Measurements from ENCODE around the gene CDH20. TPM values are rescaled to one million over a fixed set of nuclear protein-coding genes. Genes with fewer than 3 reads are reported as not detected.

The CDH20 gene
- total RNA-seq, 1 donor, result not detected

- TF ChIP-seq CTCF (IDR thresholded peaks at IDR 0.05; ENCODE audit: extremely low read depth, low read depth, low read length), result peak; percentile 3
- H4K20me1 ChIP-seq (ENCODE audit: insufficient read depth, low read length), result no peaks in the 10 kb centered on the region
- peak overlapping the region; percentile 91 for H3K4me2 ChIP-seq (ENCODE audit: insufficient read depth, low read length)
- peak overlapping the region; percentile 73 for H3K4me3 ChIP-seq (ENCODE audit: insufficient read depth, low read length)
- no peaks in the 10 kb centered on the region for H3K79me2 ChIP-seq (ENCODE audit: insufficient read depth, low read length)
- DNase-seq (ENCODE audit: insufficient read length, low spot score, missing footprints), result no peak
- H3K9me3 ChIP-seq (ENCODE audit: low read depth, low read length), result no peaks in the 10 kb centered on the region
- H3K36me3 ChIP-seq (ENCODE audit: insufficient read depth, low read length), result no peaks in the 10 kb centered on the region
- no peaks in the 10 kb centered on the region for H3K27me3 ChIP-seq (ENCODE audit: insufficient read depth, low read length)
- H2AFZ ChIP-seq (ENCODE audit: low read length), result peak overlapping the region; percentile 74
- H3K27ac ChIP-seq (ENCODE audit: low read depth, low read length), result no peak overlapping the region
- peaks cover 3% of the 10 kb centered on the region for H3K4me1 ChIP-seq (ENCODE audit: insufficient read depth, low read length)
These were observed 249.0 kb downstream of the CDH20 start for GRCh38 chr18:61582202-61582710.

- no peaks in the 10 kb centered on the region for H3K27me3 ChIP-seq (ENCODE audit: insufficient read depth, low read length)
- no peak overlapping the region for H3K4me3 ChIP-seq (ENCODE audit: insufficient read depth, low read length)
- no peaks in the 10 kb centered on the region for H3K9me3 ChIP-seq (ENCODE audit: low read depth, low read length)
- TF ChIP-seq CTCF (IDR thresholded peaks at IDR 0.05; ENCODE audit: extremely low read depth, low read depth, low read length), result no peak
- H4K20me1 ChIP-seq (ENCODE audit: insufficient read depth, low read length), result no peaks in the 10 kb centered on the region
- H3K79me2 ChIP-seq (ENCODE audit: insufficient read depth, low read length), result no peaks in the 10 kb centered on the region
- no peaks in the 10 kb centered on the region for H3K36me3 ChIP-seq (ENCODE audit: insufficient read depth, low read length)
- DNase-seq (ENCODE audit: insufficient read length, low spot score, missing footprints), result no peak
- peaks cover 7% of the 10 kb centered on the region for H3K4me1 ChIP-seq (ENCODE audit: insufficient read depth, low read length)
- no peak overlapping the region for H2AFZ ChIP-seq (ENCODE audit: low read length)
- H3K4me2 ChIP-seq (ENCODE audit: insufficient read depth, low read length), result no peak overlapping the region
- no peak overlapping the region for H3K27ac ChIP-seq (ENCODE audit: low read depth, low read length)
These were observed 250.3 kb downstream of the CDH20 start for GRCh38 chr18:61583548-61583947.

- no peaks in the 10 kb centered on the region for H3K9me3 ChIP-seq (ENCODE audit: low read depth, low read length)
- DNase-seq (ENCODE audit: insufficient read length, low spot score, missing footprints), result peak; percentile 58
- no peaks in the 10 kb centered on the region for H4K20me1 ChIP-seq (ENCODE audit: insufficient read depth, low read length)
- H3K4me2 ChIP-seq (ENCODE audit: insufficient read depth, low read length), result no peak overlapping the region
- TF ChIP-seq CTCF (IDR thresholded peaks at IDR 0.05; ENCODE audit: extremely low read depth, low read depth, low read length), result no peak
- H3K79me2 ChIP-seq (ENCODE audit: insufficient read depth, low read length), result no peaks in the 10 kb centered on the region
- H3K27me3 ChIP-seq (ENCODE audit: insufficient read depth, low read length), result no peaks in the 10 kb centered on the region
- H3K4me3 ChIP-seq (ENCODE audit: insufficient read depth, low read length), result no peak overlapping the region
- H3K36me3 ChIP-seq (ENCODE audit: insufficient read depth, low read length), result no peaks in the 10 kb centered on the region
- no peak overlapping the region for H3K27ac ChIP-seq (ENCODE audit: low read depth, low read length)
- no peak overlapping the region for H2AFZ ChIP-seq (ENCODE audit: low read length)
- H3K4me1 ChIP-seq (ENCODE audit: insufficient read depth, low read length), result peaks cover 15% of the 10 kb centered on the region
These were observed 254.6 kb downstream of the CDH20 start for GRCh38 chr18:61587865-61588264.

GRCh38 chr18:61589053-61589723, 256.0 kb downstream of the CDH20 start:
- H3K4me3 ChIP-seq (ENCODE audit: insufficient read depth, low read length), result no peak overlapping the region
- H3K9me3 ChIP-seq (ENCODE audit: low read depth, low read length), result no peaks in the 10 kb centered on the region
- no peaks in the 10 kb centered on the region for H3K36me3 ChIP-seq (ENCODE audit: insufficient read depth, low read length)
- H3K79me2 ChIP-seq (ENCODE audit: insufficient read depth, low read length), result no peaks in the 10 kb centered on the region
- no peak overlapping the region for H3K4me2 ChIP-seq (ENCODE audit: insufficient read depth, low read length)
- H3K27me3 ChIP-seq (ENCODE audit: insufficient read depth, low read length), result no peaks in the 10 kb centered on the region
- H4K20me1 ChIP-seq (ENCODE audit: insufficient read depth, low read length), result no peaks in the 10 kb centered on the region
- no peak for DNase-seq (ENCODE audit: insufficient read length, low spot score, missing footprints)
- TF ChIP-seq CTCF (IDR thresholded peaks at IDR 0.05; ENCODE audit: extremely low read depth, low read depth, low read length), result no peak
- H2AFZ ChIP-seq (ENCODE audit: low read length), result no peak overlapping the region
- H3K4me1 ChIP-seq (ENCODE audit: insufficient read depth, low read length), result peaks cover 15% of the 10 kb centered on the region
- H3K27ac ChIP-seq (ENCODE audit: low read depth, low read length), result no peak overlapping the region

Data from osteoblast (primary cell).